H9 (cell line): ENCODE data around the gene CLEC18B. TPM values are rescaled to one million over a fixed set of nuclear protein-coding genes. Genes with fewer than 3 reads are reported as not detected.

ENCODE experiments used
- DNase-seq: peaks from one replicate; pipeline ENCODE4 v3.0.0-alpha.2; 2017
- H2AFZ ChIP-seq: one replicate; pipeline ENCODE4 v1.6.1; 2013; ENCODE audit warnings: mild to moderate bottlenecking, low read length, control low read depth, moderate library complexity
- H2AK5ac ChIP-seq: 2 replicates; pipeline ENCODE4 v1.6.1; 2013; ENCODE audit warnings: low read length, control low read depth, mixed read lengths; ENCODE audit not compliant: insufficient read length
- H2BK120ac ChIP-seq: one replicate; pipeline ENCODE4 v1.6.1; 2013; ENCODE audit warnings: low read depth, mild to moderate bottlenecking, low read length, control low read depth, inconsistent platforms; ENCODE audit not compliant: poor library complexity, severe bottlenecking
- H2BK12ac ChIP-seq: 2 replicates; pipeline ENCODE4 v1.6.1; 2013; ENCODE audit warnings: low read length, control low read depth, mixed read lengths, low read depth; ENCODE audit not compliant: insufficient read length
- H2BK15ac ChIP-seq: 2 replicates; pipeline ENCODE4 v1.6.1; 2013; ENCODE audit warnings: low read depth, low read length, control low read depth
- H2BK20ac ChIP-seq: one replicate; pipeline ENCODE4 v1.6.1; 2013; ENCODE audit warnings: low read depth, mild to moderate bottlenecking, low read length, control low read depth, inconsistent platforms; ENCODE audit not compliant: poor library complexity, severe bottlenecking
- H2BK5ac ChIP-seq: 2 replicates; pipeline ENCODE4 v1.6.1; 2013; ENCODE audit warnings: low read length, control low read depth, mixed read lengths; ENCODE audit not compliant: insufficient read length
- H3K14ac ChIP-seq: 2 replicates; pipeline ENCODE4 v1.6.1; 2013; ENCODE audit warnings: low read length, control low read depth; ENCODE audit not compliant: insufficient read depth
- H3K18ac ChIP-seq: 2 replicates; pipeline ENCODE4 v1.6.1; 2013; ENCODE audit warnings: low read depth, mild to moderate bottlenecking, mixed read lengths, low read length, control low read depth; ENCODE audit not compliant: insufficient read length
- H3K23ac ChIP-seq: 2 replicates; pipeline ENCODE4 v1.6.1; 2013; ENCODE audit warnings: low read length, control low read depth, mixed read lengths, low read depth; ENCODE audit not compliant: insufficient read length
- H3K23me2 ChIP-seq: 2 replicates; pipeline ENCODE4 v1.6.1; 2013; ENCODE audit warnings: low read depth, mild to moderate bottlenecking, mixed read lengths, low read length, control low read depth; ENCODE audit not compliant: insufficient read length, poor library complexity, severe bottlenecking
- H3K27ac ChIP-seq: 2 replicates; pipeline ENCODE4 v1.5.1; 2013; ENCODE audit warnings: low read length, control low read depth, mixed read lengths, low read depth; ENCODE audit not compliant: insufficient read length
- H3K27me3 ChIP-seq: 2 replicates; pipeline ENCODE4 v1.6.1; 2013; ENCODE audit warnings: low read length, control low read depth, inconsistent platforms; ENCODE audit not compliant: insufficient read depth
- H3K4ac ChIP-seq: 2 replicates; pipeline ENCODE4 v1.6.1; 2013; ENCODE audit warnings: low read depth, mild to moderate bottlenecking, control low read depth, inconsistent platforms, low read length, moderate library complexity
- H3K4me1 ChIP-seq: 2 replicates; pipeline ENCODE4 v1.6.1; 2013; ENCODE audit warnings: low read length, control low read depth, inconsistent platforms; ENCODE audit not compliant: insufficient read depth
- H3K4me2 ChIP-seq: 2 replicates; pipeline ENCODE4 v1.6.1; 2013; ENCODE audit warnings: low read length, control low read depth, mixed read lengths; ENCODE audit not compliant: insufficient read length, insufficient read depth
- H3K56ac ChIP-seq: 2 replicates; pipeline ENCODE4 v1.6.1; 2013; ENCODE audit warnings: low read depth, mild to moderate bottlenecking, mixed read lengths, low read length, control low read depth; ENCODE audit not compliant: insufficient read length
- H3K79me1 ChIP-seq: 2 replicates; pipeline ENCODE4 v1.6.1; 2013; ENCODE audit warnings: low read depth, mild to moderate bottlenecking, moderate library complexity, low read length, control low read depth, inconsistent platforms; ENCODE audit not compliant: insufficient read depth, poor library complexity, severe bottlenecking
- H3K79me2 ChIP-seq: 2 replicates; pipeline ENCODE4 v1.6.1; 2013; ENCODE audit warnings: low read length, control low read depth, inconsistent platforms; ENCODE audit not compliant: insufficient read depth
- H3K9ac ChIP-seq: 2 replicates; pipeline ENCODE4 v1.6.1; 2013; ENCODE audit warnings: low read length, control low read depth, mixed read lengths; ENCODE audit not compliant: insufficient read length; ENCODE audit errors: extremely low read depth
- H3K9me3 ChIP-seq: one replicate; pipeline ENCODE4 v1.6.1; 2013; ENCODE audit warnings: low read depth, low read length, inconsistent platforms; ENCODE audit not compliant: control insufficient read depth
- H3T11ph ChIP-seq: one replicate; pipeline ENCODE4 v1.6.1; 2013; ENCODE audit warnings: mild to moderate bottlenecking, low read length, control low read depth, inconsistent platforms
- H4K20me1 ChIP-seq: one replicate; pipeline ENCODE4 v1.6.1; 2013; ENCODE audit not compliant: control insufficient read depth, insufficient read length, insufficient read depth
- H4K5ac ChIP-seq: 2 replicates; pipeline ENCODE4 v1.6.1; 2013; ENCODE audit warnings: low read depth, mild to moderate bottlenecking, mixed read lengths, low read length, control low read depth; ENCODE audit not compliant: insufficient read length
- H4K8ac ChIP-seq: replicated peaks from 2 replicates; pipeline ENCODE4 v1.6.1; 2013; ENCODE audit warnings: low read length, control low read depth, mixed read lengths, low read depth; ENCODE audit not compliant: insufficient read length
- H4K91ac ChIP-seq: 2 replicates; pipeline ENCODE4 v1.6.1; 2013; ENCODE audit warnings: low read depth, mild to moderate bottlenecking, moderate library complexity, mixed read lengths, low read length, control low read depth; ENCODE audit not compliant: insufficient read length
- H3K27ac Mint-ChIP-seq, 3 experiments: 2 replicates in 2 of 3; 3 replicates in 1 of 3; pipeline ENCODE4 v1.8.0; 2020 to 2021; ENCODE audit warnings: mixed read lengths in 3 of 3, mild to moderate bottlenecking in 1 of 3, moderate library complexity in 1 of 3
- H3K27me3 Mint-ChIP-seq: 2 replicates; pipeline ENCODE4 v1.8.0; 2021; ENCODE audit warnings: low read depth, mild to moderate bottlenecking, moderate library complexity, mixed read lengths
- H3K36me3 Mint-ChIP-seq, 3 experiments: 2 replicates in 2 of 3; 3 replicates in 1 of 3; pipeline ENCODE4 v1.8.0; 2020 to 2021; ENCODE audit warnings: low read depth in 3 of 3, mixed read lengths in 3 of 3; ENCODE audit not compliant: insufficient read depth in 1 of 3
- H3K4me1 Mint-ChIP-seq, 2 experiments: 2 replicates each; pipeline ENCODE4 v1.8.0; 2020; ENCODE audit warnings: mixed read lengths in 2 of 2
- H3K4me3 Mint-ChIP-seq, 2 experiments: 2 replicates in 1 of 2; 3 replicates in 1 of 2; pipeline ENCODE4 v1.8.0; 2020 to 2021; ENCODE audit warnings: mild to moderate bottlenecking in 2 of 2, mixed read lengths in 2 of 2, moderate library complexity in 1 of 2
- H3K9me3 Mint-ChIP-seq, 2 experiments: 2 replicates in 1 of 2; 3 replicates in 1 of 2; pipeline ENCODE4 v1.8.0; 2020; ENCODE audit warnings: mild to moderate bottlenecking in 2 of 2, mixed read lengths in 2 of 2, moderate library complexity in 1 of 2
- WGBS: extraction: QIAGEN DNeasy Blood & Tissue Kit; methylation state at CpG from one replicate; pipeline ENCODE4 v1.1.7; 2013; ENCODE audit warnings: missing lambda C conversion rate, low lambda C conversion rate, mixed read lengths; ENCODE audit not compliant: insufficient read length; ENCODE audit errors: extremely low coverage; 5-methylcytosine and 5-hydroxymethylcytosine counted together
- total RNA-seq: library from RNA; stranded (reverse); gene quantifications from 2 replicates; pipeline ENCODE4 v1.2.1, GENCODE V29; 2021
- TF ChIP-seq, protein P1 (sequence below): fragments of 200-600 bp; sonication (generic); conservative IDR thresholded peaks from 3 replicates; pipeline ENCODE4 v1.8.0; 2021; ENCODE audit warnings: antibody characterized with exemption, mild to moderate bottlenecking

CLEC18B gene
- total RNA-seq, 1 experiment from 2014 or later: 0.37 TPM

DNA sequence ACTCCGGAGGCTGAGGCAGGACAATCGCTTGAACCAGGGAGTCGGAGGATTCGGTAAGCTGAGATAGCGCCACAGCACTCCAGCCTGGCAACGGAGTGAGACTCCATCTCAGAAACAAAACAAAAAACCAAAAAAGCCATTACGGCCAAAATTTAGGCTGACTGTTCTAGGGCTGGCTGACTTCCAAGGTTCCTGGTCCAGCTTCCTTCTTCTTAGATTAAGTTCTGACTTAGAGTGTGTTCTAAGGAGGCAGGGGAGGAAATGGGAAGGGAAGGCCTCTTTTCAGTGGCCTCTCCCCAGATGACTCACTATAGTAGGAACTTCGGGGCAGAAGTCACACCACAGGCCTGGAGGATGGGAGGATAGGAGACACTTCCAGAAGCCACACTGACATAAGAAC, 27.7 kb upstream of the CLEC18B start:
- H3K14ac ChIP-seq: no peak overlapping the region
- no peaks in the 10 kb centered on the region for H3K79me2 ChIP-seq
- H3K23ac ChIP-seq: no peak overlapping the region
- H2BK5ac ChIP-seq: no peak overlapping the region
- DNase-seq: no peak
- H4K20me1 ChIP-seq: no peaks in the 10 kb centered on the region
- no peaks in the 10 kb centered on the region for H3K9me3 Mint-ChIP-seq
- no peak overlapping the region for H3T11ph ChIP-seq
- no peak overlapping the region for H2AK5ac ChIP-seq
- no peak overlapping the region for H2BK15ac ChIP-seq
- no CpG with 5 or more reads among the region's 8 CpGs for WGBS
- H3K9me3 ChIP-seq: no peaks in the 10 kb centered on the region
- peaks cover 24 to 64% (median 42%) of the 10 kb centered on the region in 3 experiments; a peak in 6 of 7 replicates for H3K36me3 Mint-ChIP-seq
- H4K5ac ChIP-seq: no peak overlapping the region
- no peak overlapping the region for H3K18ac ChIP-seq
- peaks cover 4 to 6% of the 10 kb centered on the region in 2 experiments; a peak in 2 of 4 replicates for H3K4me1 Mint-ChIP-seq
- H3K23me2 ChIP-seq: no peaks in the 10 kb centered on the region
- no peaks in the 10 kb centered on the region for H3K27me3 ChIP-seq
- H3K4me3 Mint-ChIP-seq: no peak overlapping the region
- H2BK120ac ChIP-seq: no peak overlapping the region
- no peak overlapping the region for H3K56ac ChIP-seq
- no peak overlapping the region for H3K4me2 ChIP-seq
- H2AFZ ChIP-seq: no peak overlapping the region
- no peak overlapping the region for H4K91ac ChIP-seq
- no peak overlapping the region for H3K4ac ChIP-seq
- no peak overlapping the region for H4K8ac ChIP-seq
- H3K27ac Mint-ChIP-seq: peak overlapping the region in 1 of 3 experiments; percentile 55; a peak in 2 of 7 replicates
- H2BK12ac ChIP-seq: no peak overlapping the region
- H3K27ac ChIP-seq: no peak overlapping the region
- H3K4me1 ChIP-seq: no peaks in the 10 kb centered on the region
- H2BK20ac ChIP-seq: no peak overlapping the region
- no peaks in the 10 kb centered on the region for H3K79me1 ChIP-seq
- H3K27me3 Mint-ChIP-seq: no peaks in the 10 kb centered on the region
- TF ChIP-seq, protein P1, sequence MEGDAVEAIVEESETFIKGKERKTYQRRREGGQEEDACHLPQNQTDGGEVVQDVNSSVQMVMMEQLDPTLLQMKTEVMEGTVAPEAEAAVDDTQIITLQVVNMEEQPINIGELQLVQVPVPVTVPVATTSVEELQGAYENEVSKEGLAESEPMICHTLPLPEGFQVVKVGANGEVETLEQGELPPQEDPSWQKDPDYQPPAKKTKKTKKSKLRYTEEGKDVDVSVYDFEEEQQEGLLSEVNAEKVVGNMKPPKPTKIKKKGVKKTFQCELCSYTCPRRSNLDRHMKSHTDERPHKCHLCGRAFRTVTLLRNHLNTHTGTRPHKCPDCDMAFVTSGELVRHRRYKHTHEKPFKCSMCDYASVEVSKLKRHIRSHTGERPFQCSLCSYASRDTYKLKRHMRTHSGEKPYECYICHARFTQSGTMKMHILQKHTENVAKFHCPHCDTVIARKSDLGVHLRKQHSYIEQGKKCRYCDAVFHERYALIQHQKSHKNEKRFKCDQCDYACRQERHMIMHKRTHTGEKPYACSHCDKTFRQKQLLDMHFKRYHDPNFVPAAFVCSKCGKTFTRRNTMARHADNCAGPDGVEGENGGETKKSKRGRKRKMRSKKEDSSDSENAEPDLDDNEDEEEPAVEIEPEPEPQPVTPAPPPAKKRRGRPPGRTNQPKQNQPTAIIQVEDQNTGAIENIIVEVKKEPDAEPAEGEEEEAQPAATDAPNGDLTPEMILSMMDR: no peak
- no peak overlapping the region for H3K9ac ChIP-seq
